Nephron progenitor cell (in vitro differentiated cells): ENCODE results near the gene HIP1.
"Not testable (repeated sequence)": the region's sequence is repeated elsewhere in the genome, so short reads cannot be mapped to it uniquely, and the experiment has no call there.

Experiments used
- DNase-seq: peaks from one replicate; pipeline ENCODE4 v3.0.0; 2021
- H3K27ac Mint-ChIP-seq: 2 replicates; pipeline ENCODE4 v1.8.0; 2021; ENCODE audit warnings: mild to moderate bottlenecking, moderate library complexity, mixed read lengths
- H3K27me3 Mint-ChIP-seq: 2 replicates; pipeline ENCODE4 v1.8.0; 2021; ENCODE audit warnings: mild to moderate bottlenecking, low read depth, mixed read lengths; ENCODE audit not compliant: poor library complexity
- H3K36me3 Mint-ChIP-seq: 2 replicates; pipeline ENCODE4 v1.8.0; 2021; ENCODE audit warnings: low read depth, mixed read lengths
- H3K4me1 Mint-ChIP-seq: 2 replicates; pipeline ENCODE4 v1.8.0; 2021; ENCODE audit warnings: mixed read lengths
- H3K4me3 Mint-ChIP-seq: 2 replicates; pipeline ENCODE4 v1.8.0; 2021; ENCODE audit warnings: mild to moderate bottlenecking, moderate library complexity, mixed read lengths
- H3K9me3 Mint-ChIP-seq: 2 replicates; pipeline ENCODE4 v1.8.0; 2021; ENCODE audit warnings: mild to moderate bottlenecking, moderate library complexity, mixed read lengths
- TF ChIP-seq, protein P1 (sequence below): fragments of 200-600 bp; sonication (generic); IDR thresholded peaks from 2 replicates; pipeline ENCODE4 v1.5.0; 2021; ENCODE audit warnings: antibody characterized with exemption

The HIP1 gene

DNA sequence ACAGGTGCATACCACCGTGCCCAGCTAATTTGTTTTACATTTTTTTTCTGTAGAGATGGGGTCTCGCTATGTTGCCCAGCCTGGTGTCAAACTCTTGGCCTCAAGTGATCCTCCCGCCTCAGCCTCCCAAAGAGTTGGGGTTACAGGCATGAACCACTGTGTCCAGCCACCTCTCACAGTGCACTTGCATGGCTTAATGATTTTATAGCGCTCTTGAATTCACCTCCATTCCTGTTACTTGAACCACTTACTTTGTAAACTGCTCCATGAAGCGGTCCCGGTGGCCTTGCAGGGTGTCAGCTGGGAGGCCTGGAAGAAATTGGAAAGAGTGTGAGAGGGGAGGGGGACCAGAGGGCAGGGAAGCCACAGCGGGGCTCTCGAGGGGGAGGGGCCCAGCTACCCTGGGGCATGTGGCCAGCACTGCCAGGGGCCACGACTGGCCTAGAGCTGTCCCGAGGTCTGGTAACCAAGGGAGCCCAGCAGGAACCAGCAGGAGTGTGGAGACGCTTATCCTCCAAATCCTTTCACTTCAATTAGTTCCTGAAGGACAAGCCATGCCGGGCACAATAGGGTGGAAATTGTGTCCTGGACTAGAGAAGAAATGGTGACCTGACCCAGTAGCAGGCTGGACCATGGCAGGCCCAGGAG lies 170.7 kb downstream of the HIP1 start:
- H3K27ac Mint-ChIP-seq, result peak overlapping the region; percentile 83
- H3K4me1 Mint-ChIP-seq, result peaks cover 6% of the 10 kb centered on the region
- H3K27me3 Mint-ChIP-seq, result no peaks in the 10 kb centered on the region
- TF ChIP-seq, protein P1, sequence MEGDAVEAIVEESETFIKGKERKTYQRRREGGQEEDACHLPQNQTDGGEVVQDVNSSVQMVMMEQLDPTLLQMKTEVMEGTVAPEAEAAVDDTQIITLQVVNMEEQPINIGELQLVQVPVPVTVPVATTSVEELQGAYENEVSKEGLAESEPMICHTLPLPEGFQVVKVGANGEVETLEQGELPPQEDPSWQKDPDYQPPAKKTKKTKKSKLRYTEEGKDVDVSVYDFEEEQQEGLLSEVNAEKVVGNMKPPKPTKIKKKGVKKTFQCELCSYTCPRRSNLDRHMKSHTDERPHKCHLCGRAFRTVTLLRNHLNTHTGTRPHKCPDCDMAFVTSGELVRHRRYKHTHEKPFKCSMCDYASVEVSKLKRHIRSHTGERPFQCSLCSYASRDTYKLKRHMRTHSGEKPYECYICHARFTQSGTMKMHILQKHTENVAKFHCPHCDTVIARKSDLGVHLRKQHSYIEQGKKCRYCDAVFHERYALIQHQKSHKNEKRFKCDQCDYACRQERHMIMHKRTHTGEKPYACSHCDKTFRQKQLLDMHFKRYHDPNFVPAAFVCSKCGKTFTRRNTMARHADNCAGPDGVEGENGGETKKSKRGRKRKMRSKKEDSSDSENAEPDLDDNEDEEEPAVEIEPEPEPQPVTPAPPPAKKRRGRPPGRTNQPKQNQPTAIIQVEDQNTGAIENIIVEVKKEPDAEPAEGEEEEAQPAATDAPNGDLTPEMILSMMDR, result no peak
- peaks cover 68% of the 10 kb centered on the region for H3K36me3 Mint-ChIP-seq
- no peak for DNase-seq
- H3K9me3 Mint-ChIP-seq, result no peaks in the 10 kb centered on the region
- no peak overlapping the region for H3K4me3 Mint-ChIP-seq

GRCh38 chr7:75565132-75565837 lies 173.5 kb downstream of the HIP1 start:
- Mint-ChIP-seq H3K4me1 (peaks cover 6% of the 10 kb centered on the region), H3K36me3 (peaks cover 84% of the 10 kb centered on the region), H3K27me3 (no peaks in the 10 kb centered on the region), H3K4me3 (no peak overlapping the region), H3K27ac (peak overlapping the region; percentile 96), H3K9me3 (no peaks in the 10 kb centered on the region)
- TF ChIP-seq, protein P1, result no peak
- no peak for DNase-seq

GRCh38 chr7:75563171-75563570 lies 175.6 kb downstream of the HIP1 start:
- H3K36me3 Mint-ChIP-seq, result peaks cover 79% of the 10 kb centered on the region
- no peak for DNase-seq
- H3K4me3 Mint-ChIP-seq, result no peak overlapping the region
- H3K27me3 Mint-ChIP-seq, result no peaks in the 10 kb centered on the region
- H3K9me3 Mint-ChIP-seq, result no peaks in the 10 kb centered on the region
- H3K4me1 Mint-ChIP-seq, result peaks cover 11% of the 10 kb centered on the region
- no peak overlapping the region for H3K27ac Mint-ChIP-seq
- TF ChIP-seq, protein P1, result no peak

GRCh38 chr7:75559976-75560365 lies 178.8 kb downstream of the HIP1 start:
- Mint-ChIP-seq H3K36me3 (peaks cover 71% of the 10 kb centered on the region), H3K27me3 (no peaks in the 10 kb centered on the region), H3K27ac (no peak overlapping the region), H3K4me1 (peaks cover 11% of the 10 kb centered on the region), H3K4me3 (no peak overlapping the region), H3K9me3 (no peaks in the 10 kb centered on the region)
- no peak for DNase-seq
- TF ChIP-seq, protein P1, result no peak

GRCh38 chr7:75559355-75559975 lies 179.3 kb downstream of the HIP1 start:
- DNase-seq, result peak; percentile 33
- H3K36me3 Mint-ChIP-seq, result peaks cover 72% of the 10 kb centered on the region
- H3K9me3 Mint-ChIP-seq, result no peaks in the 10 kb centered on the region
- TF ChIP-seq, protein P1, result no peak
- no peaks in the 10 kb centered on the region for H3K27me3 Mint-ChIP-seq
- no peak overlapping the region for H3K4me3 Mint-ChIP-seq
- peak overlapping the region; percentile 40 for H3K27ac Mint-ChIP-seq
- H3K4me1 Mint-ChIP-seq, result peaks cover 11% of the 10 kb centered on the region

GRCh38 chr7:75556835-75557234 lies 181.9 kb downstream of the HIP1 start:
- H3K36me3 Mint-ChIP-seq, result peaks cover 73% of the 10 kb centered on the region
- not testable (repeated sequence) for H3K4me3 Mint-ChIP-seq, H3K27ac Mint-ChIP-seq, DNase-seq, H3K27me3 Mint-ChIP-seq, H3K9me3 Mint-ChIP-seq
- peaks cover 11% of the 10 kb centered on the region for H3K4me1 Mint-ChIP-seq
